Muscle layer of colon (tissue), 2 donors: ENCODE results near the gene P3H1.

Experiments used
- H3K27ac ChIP-seq: one replicate; pipeline ENCODE4 v1.7.0; 2013; ENCODE audit warnings: low read depth, mild to moderate bottlenecking, low read length, moderate library complexity
- H3K27me3 ChIP-seq, 2 donors: one replicate each; pipeline ENCODE4 v1.7.0; 2013; ENCODE audit warnings: low read length in 2 of 2, mild to moderate bottlenecking in 2 of 2; ENCODE audit not compliant: insufficient read depth in 2 of 2, control insufficient read depth in 1 of 2
- H3K36me3 ChIP-seq: one replicate; pipeline ENCODE4 v1.7.0; 2013; ENCODE audit warnings: mild to moderate bottlenecking, low read length; ENCODE audit not compliant: insufficient read depth
- H3K4me1 ChIP-seq: one replicate; pipeline ENCODE4 v1.7.0; 2013; ENCODE audit warnings: mild to moderate bottlenecking, low read length; ENCODE audit not compliant: insufficient read depth
- H3K4me3 ChIP-seq, 2 donors: one replicate each; pipeline ENCODE4 v1.7.0; 2013; ENCODE audit warnings: low read length in 2 of 2, low read depth in 1 of 2, mild to moderate bottlenecking in 1 of 2, moderate library complexity in 1 of 2
- H3K9ac ChIP-seq: one replicate; pipeline ENCODE4 v1.7.0; 2013; ENCODE audit warnings: low read length
- H3K9me3 ChIP-seq: one replicate; pipeline ENCODE4 v1.7.0; 2013; ENCODE audit warnings: mild to moderate bottlenecking, low read length
- donor health status: abdominal sarcoma.
- donor health status: Adenocarcinoma of cecum.

Gene P3H1

DNA sequence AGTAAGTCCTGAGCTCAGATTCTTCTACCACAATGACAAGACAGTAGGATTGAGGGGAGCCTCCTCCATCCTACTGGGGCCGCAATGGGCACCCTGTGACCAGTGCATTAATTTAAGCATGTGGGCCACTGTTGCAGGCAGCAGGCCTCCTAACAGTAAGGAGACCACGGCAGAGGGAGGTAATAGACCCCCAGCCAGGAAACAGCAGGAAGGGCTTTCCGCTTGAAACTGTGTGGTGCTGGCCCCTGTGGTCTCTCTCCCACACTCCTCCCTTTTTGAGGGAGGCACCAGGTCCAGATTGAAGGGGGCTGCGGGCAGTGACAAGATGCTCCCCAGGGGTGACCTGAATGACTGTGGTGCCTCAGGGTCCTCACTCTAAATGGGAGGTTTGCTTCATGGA, 25.1 kb downstream of the P3H1 start:
- no peaks in the 10 kb centered on the region for H3K4me1 ChIP-seq
- H3K36me3 ChIP-seq: peaks cover 10% of the 10 kb centered on the region
- H3K4me3 ChIP-seq: no peak overlapping the region
- H3K9ac ChIP-seq: no peak overlapping the region
- no peaks in the 10 kb centered on the region for H3K9me3 ChIP-seq
- no peaks in the 10 kb centered on the region for H3K27me3 ChIP-seq
- no peak overlapping the region for H3K27ac ChIP-seq

DNA sequence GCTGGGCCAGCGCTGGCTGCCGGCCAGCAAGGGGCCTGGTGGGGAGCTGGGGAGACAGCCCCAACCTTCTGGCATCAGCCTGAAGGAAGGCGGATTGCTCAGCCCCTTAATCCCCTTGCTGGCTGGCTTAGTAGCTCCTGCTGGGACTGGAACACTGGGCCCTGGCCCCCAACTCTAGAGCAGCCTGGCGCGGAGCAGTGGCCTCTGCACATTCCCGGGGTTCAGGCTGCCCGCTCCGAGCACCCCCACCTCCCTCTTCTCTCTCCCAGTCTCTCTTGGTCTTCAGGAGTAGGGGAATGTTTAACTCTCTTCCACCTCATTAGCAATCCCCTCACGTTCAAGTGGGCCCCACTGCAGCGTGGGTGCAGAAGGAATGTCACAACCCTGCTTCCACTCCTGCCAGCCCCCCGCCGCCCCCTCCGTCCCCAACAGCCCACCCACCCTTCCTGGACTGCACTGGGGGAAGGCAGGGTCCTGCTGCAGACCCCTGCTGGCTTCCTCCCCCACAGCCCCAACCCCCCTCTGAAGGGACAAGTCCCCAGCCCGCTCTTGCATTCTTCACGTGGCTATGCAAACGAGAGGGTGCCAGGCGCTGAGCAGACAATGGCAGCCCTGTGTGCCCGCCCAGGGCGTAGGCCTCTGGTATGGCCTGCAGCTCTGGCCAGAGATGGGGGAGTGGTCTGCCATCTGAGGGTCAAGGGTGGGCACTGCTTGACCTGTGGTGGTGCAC, 25.8 kb downstream of the P3H1 start:
- Histone ChIP-seq H3K4me1 (no peaks in the 10 kb centered on the region), H3K9me3 (no peaks in the 10 kb centered on the region), H3K27ac (no peak overlapping the region), H3K9ac (no peak overlapping the region), H3K4me3 (no peak overlapping the region), H3K36me3 (peaks cover 3% of the 10 kb centered on the region), H3K27me3 (no peaks in the 10 kb centered on the region)

DNA sequence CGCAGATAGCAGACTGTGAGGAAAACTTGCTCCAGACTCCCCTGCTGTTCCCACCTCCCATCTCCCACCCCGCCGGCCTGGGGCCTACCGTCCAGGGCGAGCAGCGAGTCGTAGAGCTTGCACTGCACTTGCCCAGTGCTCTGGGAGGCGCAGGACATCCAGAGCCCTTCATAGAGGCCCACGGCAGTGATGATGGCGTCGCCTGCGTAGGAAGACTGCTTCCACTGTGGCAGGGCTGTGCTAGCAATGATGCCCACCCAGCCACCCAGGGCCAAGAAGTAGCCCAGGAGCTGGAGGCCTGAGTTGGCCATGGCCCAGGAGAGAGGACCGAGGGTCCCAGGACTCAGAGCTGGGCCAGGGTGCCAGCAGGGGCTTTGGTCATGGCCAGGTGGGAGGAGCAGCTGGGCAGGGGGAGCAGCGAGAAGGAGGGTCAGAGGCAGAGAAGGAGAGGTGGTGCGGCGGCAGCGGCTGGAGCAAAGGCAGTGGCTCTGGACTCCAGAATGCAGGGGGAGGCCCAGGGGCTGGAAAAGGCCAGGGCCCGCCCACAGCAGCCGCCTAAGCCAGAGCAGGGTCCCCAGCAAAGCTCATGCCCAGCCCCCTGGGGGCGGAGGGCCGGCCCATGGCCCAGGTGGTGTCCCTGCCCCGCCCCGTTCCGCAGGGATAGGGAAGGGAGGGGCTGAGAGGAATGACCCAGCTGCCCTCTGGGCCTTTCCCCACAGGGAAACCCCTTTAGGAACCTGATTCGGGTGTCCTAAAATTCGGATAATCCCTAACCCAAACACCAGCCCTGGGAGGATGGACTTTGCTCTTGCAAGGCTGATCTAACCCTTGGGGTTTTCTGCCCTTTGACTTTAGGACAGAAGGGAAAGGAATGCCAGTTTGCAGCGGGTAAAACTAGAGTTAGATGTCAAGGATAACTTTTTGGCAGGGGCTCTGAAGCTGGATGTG, 26.8 kb downstream of the P3H1 start, which contains the start of gene CLDN19:
Gene CLDN19 (minus strand): TSS at position 484 of the 948 bp plus-strand sequence. CDS start 173 bp downstream, at position 311.
- no peak within 1 kb of the TSS for H3K4me3 ChIP-seq
- no peaks in the 10 kb centered on the region for H3K9me3 ChIP-seq
- H3K36me3 ChIP-seq: no peaks in the 10 kb centered on the region
- no peak within 1 kb of the TSS for H3K9ac ChIP-seq
- no peaks in the 10 kb centered on the region for H3K4me1 ChIP-seq
- no peak within 1 kb of the TSS for H3K27ac ChIP-seq
- H3K27me3 ChIP-seq: no peaks in the 10 kb centered on the region

DNA sequence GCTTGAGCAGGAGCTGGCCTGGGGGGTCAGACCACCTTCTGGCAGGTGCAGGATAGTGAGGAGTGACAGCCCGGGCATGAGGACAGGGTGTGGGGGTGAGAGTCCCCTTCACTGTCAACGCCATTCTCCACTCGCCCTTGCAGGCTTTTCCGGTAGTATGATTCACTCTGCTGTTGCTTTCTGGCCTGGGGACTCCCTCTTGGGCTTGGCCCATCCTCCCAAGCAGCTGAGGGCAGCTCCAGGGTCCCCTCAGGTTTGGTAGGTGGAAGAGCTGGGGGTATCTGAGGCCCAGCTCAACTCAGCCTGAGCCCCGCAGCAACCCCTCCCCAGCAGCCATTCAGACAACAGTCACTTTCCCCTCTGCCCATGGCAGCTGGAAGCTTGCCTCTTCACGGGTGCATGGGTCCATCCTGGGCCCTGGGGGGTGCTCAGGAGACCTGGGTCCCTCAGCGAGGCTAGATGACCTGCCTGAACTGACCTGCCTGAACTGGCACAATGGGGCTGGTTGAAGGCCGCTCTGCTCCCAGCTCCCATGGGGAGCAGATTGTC, 28.1 kb downstream of the P3H1 start:
- no peak overlapping the region for H3K9ac ChIP-seq
- no peaks in the 10 kb centered on the region for H3K9me3 ChIP-seq
- no peaks in the 10 kb centered on the region for H3K4me1 ChIP-seq
- no peak overlapping the region for H3K27ac ChIP-seq
- no peaks in the 10 kb centered on the region for H3K36me3 ChIP-seq
- H3K4me3 ChIP-seq: no peak overlapping the region
- no peaks in the 10 kb centered on the region for H3K27me3 ChIP-seq

DNA sequence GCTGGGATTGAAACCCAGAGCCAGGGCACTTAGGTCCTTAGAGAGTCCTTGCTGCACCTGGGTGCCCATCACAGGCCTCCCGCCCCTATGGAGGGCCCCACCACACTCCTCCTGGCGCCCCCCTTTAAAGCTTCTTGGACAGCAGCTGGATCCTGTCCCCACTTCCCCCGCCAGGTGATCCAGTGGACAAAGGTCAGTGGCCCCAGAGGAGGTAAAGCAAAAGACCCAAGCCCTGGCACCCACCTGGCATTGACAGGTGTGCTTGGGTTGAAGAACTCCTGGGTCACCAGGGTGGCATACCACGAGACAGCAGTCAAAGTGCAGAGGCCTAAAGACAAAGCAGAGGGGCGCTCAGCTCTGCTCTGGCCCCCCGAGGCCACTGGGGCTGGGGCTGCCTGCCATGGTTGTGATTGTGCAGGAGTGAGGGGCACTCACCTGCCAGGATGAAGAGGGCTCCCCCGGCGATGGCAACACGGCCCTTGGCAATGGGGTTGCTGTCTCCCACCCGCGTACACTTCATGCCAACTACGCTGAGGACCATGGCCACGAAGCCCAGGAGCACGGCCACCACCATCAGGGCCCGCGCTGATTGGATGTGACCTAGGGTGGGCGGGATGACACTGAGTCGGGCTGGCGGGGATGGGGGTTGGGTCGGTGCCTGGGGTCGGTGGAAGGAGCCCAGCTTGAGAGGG, 28.7 kb downstream of the P3H1 start:
- Histone ChIP-seq H3K4me1 (no peaks in the 10 kb centered on the region), H3K9ac (no peak overlapping the region), H3K27me3 (no peaks in the 10 kb centered on the region), H3K27ac (no peak overlapping the region), H3K4me3 (no peak overlapping the region), H3K9me3 (no peaks in the 10 kb centered on the region), H3K36me3 (no peaks in the 10 kb centered on the region)

DNA sequence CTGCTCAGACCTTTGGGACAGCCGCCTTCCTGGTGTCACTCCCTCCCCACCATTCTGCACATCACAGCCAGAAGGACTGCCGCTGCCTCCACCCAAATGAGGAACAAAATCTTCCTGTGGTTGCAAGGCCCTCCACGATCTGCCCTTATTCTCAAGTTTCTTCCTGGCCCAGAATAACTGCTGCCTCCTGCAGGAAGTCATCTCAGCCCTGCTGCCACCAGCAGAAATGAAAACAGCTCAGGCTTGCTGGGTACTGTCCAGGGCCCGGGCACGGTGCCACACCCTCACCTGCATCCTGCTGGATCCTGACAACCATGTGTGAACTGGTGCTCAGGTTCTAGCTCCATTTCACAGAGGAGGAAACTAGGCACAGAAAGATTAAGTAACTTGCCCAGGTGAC, 29.6 kb downstream of the P3H1 start:
- no peaks in the 10 kb centered on the region for H3K4me1 ChIP-seq
- H3K27ac ChIP-seq: no peak overlapping the region
- no peaks in the 10 kb centered on the region for H3K36me3 ChIP-seq
- no peak overlapping the region for H3K4me3 ChIP-seq
- H3K27me3 ChIP-seq: no peaks in the 10 kb centered on the region
- no peaks in the 10 kb centered on the region for H3K9me3 ChIP-seq
- H3K9ac ChIP-seq: no peak overlapping the region

DNA sequence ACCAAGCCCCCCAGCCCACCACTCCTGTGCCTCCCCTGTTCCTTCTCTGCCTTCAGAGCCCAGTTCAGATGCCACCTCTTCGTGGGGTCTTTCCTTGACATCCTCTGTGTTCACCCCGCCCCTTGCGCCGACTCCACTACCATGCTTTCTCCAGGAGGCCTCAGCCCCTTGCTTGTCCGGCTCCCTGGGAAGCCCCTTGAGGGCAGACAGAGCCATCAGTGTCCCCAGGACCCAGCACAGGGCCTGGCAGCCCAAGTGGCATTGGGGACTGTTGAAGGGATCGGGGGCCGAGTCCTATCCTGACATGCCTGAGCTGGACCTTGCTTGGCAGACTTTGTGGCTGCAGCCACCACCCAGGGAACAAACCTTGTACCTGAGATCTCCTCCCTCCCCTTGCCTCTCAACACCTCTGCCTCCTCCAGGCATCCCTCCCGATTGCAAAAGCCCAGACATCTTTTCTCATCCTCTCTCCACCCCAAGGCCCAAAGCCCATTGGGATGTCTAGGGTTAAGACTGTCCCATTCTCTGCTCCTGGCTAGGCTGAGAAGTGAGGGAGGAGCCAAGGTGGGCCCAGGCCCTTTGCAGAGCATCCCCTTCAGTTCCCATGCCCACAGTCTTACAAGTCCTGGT, 30.1 kb downstream of the P3H1 start:
- Histone ChIP-seq H3K9me3 (no peaks in the 10 kb centered on the region), H3K27ac (no peak overlapping the region), H3K9ac (no peak overlapping the region), H3K4me3 (no peak overlapping the region), H3K36me3 (no peaks in the 10 kb centered on the region), H3K4me1 (no peaks in the 10 kb centered on the region), H3K27me3 (no peaks in the 10 kb centered on the region)

DNA sequence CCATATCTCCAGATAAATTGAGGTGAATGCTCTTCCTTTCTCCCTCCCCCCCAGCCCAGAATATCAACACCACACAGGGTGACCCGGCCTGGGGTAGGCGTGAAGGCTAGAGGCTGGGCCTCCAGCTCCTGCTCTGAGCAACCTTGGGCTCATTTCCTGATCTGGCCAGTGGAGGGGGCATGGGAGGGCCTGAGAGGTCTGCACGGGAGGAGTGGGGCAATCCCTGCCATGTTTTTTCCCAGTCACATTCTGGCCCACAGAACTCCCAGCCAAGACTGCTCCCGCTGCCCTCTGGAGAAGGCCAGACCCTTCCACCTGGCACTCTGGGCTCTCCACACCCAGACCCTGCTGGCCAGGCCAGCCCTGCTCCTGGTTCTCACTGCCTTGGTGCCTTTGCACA, 30.7 kb downstream of the P3H1 start:
- Histone ChIP-seq H3K4me1 (no peaks in the 10 kb centered on the region), H3K36me3 (no peaks in the 10 kb centered on the region), H3K9ac (no peak overlapping the region), H3K27ac (no peak overlapping the region), H3K27me3 (no peaks in the 10 kb centered on the region), H3K9me3 (no peaks in the 10 kb centered on the region), H3K4me3 (no peak overlapping the region)

DNA sequence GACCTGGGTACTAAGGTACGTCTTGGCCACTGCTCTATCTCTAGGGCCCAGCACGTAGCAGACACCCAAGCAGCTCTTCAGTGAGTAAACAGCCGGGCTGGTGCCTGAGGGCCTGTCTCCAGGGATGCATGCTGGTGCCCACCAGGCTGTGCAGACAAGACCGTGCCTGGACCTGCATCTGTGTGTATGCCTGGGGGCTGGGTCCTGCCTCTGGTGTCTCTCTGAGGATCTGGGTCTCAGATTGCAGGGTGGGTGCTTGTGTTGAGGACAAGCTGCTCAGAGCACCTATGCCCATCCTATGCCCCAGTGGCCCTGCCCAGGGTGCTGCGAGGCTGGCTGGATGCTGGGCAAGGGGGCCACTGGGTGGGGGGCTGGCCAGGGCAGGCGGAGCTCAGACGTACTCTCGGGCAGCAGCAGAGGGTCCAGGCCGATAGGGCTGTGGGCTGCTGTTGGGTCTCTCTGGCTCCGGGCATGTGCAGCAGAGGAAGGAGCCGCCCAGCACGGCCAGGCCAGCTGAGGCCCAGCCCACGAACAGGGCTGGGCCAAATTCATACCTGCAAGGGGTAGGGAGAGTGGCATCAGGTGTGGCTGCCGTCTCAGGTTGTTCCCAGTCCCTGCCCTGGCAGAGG, 31.2 kb downstream of the P3H1 start:
- Histone ChIP-seq H3K36me3 (no peaks in the 10 kb centered on the region), H3K4me3 (no peak overlapping the region), H3K4me1 (no peaks in the 10 kb centered on the region), H3K27me3 (no peaks in the 10 kb centered on the region), H3K9me3 (no peaks in the 10 kb centered on the region), H3K9ac (no peak overlapping the region), H3K27ac (no peak overlapping the region)

DNA sequence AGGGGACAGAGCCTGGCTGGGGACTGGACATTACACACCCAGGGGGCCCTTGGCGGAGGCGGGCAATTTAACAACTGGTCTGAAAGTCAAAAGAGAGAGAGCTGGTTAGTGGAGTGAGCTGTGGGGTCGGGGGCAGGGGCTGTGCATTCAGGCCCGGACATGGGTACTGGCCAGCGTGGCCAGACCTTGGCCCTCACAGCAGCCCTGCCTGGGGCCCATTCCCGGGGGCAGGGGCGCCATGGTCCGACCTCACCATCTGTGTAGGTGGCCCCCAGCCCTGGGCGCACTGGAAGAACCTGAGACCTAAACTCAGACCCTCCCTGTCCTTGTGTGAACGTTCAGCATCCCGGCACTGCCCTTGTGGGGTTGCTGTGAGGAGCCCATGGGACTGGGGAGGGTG, 31.8 kb downstream of the P3H1 start:
- Histone ChIP-seq H3K9me3 (no peaks in the 10 kb centered on the region), H3K27me3 (no peaks in the 10 kb centered on the region), H3K9ac (no peak overlapping the region), H3K27ac (no peak overlapping the region), H3K4me3 (no peak overlapping the region), H3K4me1 (no peaks in the 10 kb centered on the region), H3K36me3 (no peaks in the 10 kb centered on the region)
